HG03520 (cell line): ENCODE measurements around the gene C2orf76.

ENCODE experiments used
- ATAC-seq: cut with Tn5 transposase; IDR thresholded peaks from one replicate; pipeline ENCODE4 v1.9.1; 2021; ENCODE audit warnings: mild to moderate bottlenecking, moderate library complexity; ENCODE audit not compliant: unreplicated experiment

Gene C2orf76

GRCh38 chr2:119338826-119339561 is 27.6 kb downstream of the C2orf76 start:
- ATAC-seq = peak; percentile 99

- ATAC-seq = no peak
Measured at GRCh38 chr2:119338272-119338671, 28.4 kb downstream of the C2orf76 start.

GRCh38 chr2:119337749-119338148 is 28.9 kb downstream of the C2orf76 start:
- no peak for ATAC-seq

- no peak for ATAC-seq
Measured at GRCh38 chr2:119333833-119334232, 32.8 kb downstream of the C2orf76 start.

GRCh38 chr2:119333360-119333759 is 33.3 kb downstream of the C2orf76 start:
- ATAC-seq = no peak

- ATAC-seq = no peak
Measured at GRCh38 chr2:119332953-119333352, 33.7 kb downstream of the C2orf76 start.

- no peak for ATAC-seq
Measured at GRCh38 chr2:119327431-119327830, 39.2 kb downstream of the C2orf76 start.

GRCh38 chr2:119326938-119327337 is 39.7 kb downstream of the C2orf76 start:
- ATAC-seq = no peak

- ATAC-seq = no peak
Measured at GRCh38 chr2:119324685-119325270, 41.9 kb downstream of the C2orf76 start.

- ATAC-seq = no peak
Measured at GRCh38 chr2:119323459-119323858, 43.2 kb downstream of the C2orf76 start.

- ATAC-seq = no peak
Measured at GRCh38 chr2:119319593-119319992, 47.0 kb downstream of the C2orf76 start.

- no peak for ATAC-seq
Measured at GRCh38 chr2:119317554-119317953, 49.1 kb downstream of the C2orf76 start.

- no peak for ATAC-seq
Measured at GRCh38 chr2:119316066-119316465, 50.6 kb downstream of the C2orf76 start.

- no peak for ATAC-seq
Measured at GRCh38 chr2:119315241-119315925, 51.3 kb downstream of the C2orf76 start.

- no peak for ATAC-seq
Measured at GRCh38 chr2:119311831-119312230, 54.8 kb downstream of the C2orf76 start.

GRCh38 chr2:119311371-119311770 is 55.3 kb downstream of the C2orf76 start:
- no peak for ATAC-seq

GRCh38 chr2:119308793-119309330 is 57.8 kb downstream of the C2orf76 start:
- no peak for ATAC-seq

GRCh38 chr2:119307419-119308140 is 59.1 kb downstream of the C2orf76 start:
- no peak for ATAC-seq

- no peak for ATAC-seq
Measured at GRCh38 chr2:119306196-119306590, 60.4 kb downstream of the C2orf76 start.

GRCh38 chr2:119305497-119306195 is 61.0 kb downstream of the C2orf76 start:
- no peak for ATAC-seq

GRCh38 chr2:119304847-119305246 is 61.8 kb downstream of the C2orf76 start:
- ATAC-seq = no peak
